Measurements from ENCODE around the gene DAPL1.
"Not testable (repeated sequence)": the region's sequence is repeated elsewhere in the genome, so short reads cannot be mapped to it uniquely, and the experiment has no call there.

The DAPL1 gene

GRCh38 chr2:158817588-158817987, 22.5 kb downstream of the DAPL1 start:
- DNase-seq (ENCODE audit: insufficient read length, low spot score): no peak
- FAIRE-seq: no peak

GRCh38 chr2:158818511-158818910, 23.4 kb downstream of the DAPL1 start:
- DNase-seq (ENCODE audit: insufficient read length, low spot score): no peak
- FAIRE-seq: no peak

GRCh38 chr2:158822193-158822592, 27.1 kb downstream of the DAPL1 start:
- no peak for FAIRE-seq
- no peak for DNase-seq (ENCODE audit: insufficient read length, low spot score)

- no peak for FAIRE-seq
Measured at GRCh38 chr2:158823486-158824237, 28.5 kb downstream of the DAPL1 start.

GRCh38 chr2:158825021-158825420, 29.9 kb downstream of the DAPL1 start:
- FAIRE-seq (no peak), DNase-seq (ENCODE audit: insufficient read length, low spot score) (no peak)

More at GRCh38 chr2:158823486-158824237, 28.5 kb downstream of the DAPL1 start:
- no peak for DNase-seq (ENCODE audit: insufficient read length, low spot score)

- no peak for FAIRE-seq
- no peak for DNase-seq (ENCODE audit: insufficient read length, low spot score)
Measured at GRCh38 chr2:158826965-158827364, 31.8 kb downstream of the DAPL1 start.

GRCh38 chr2:158828378-158829164, 33.5 kb downstream of the DAPL1 start:
- FAIRE-seq: no peak
- DNase-seq (ENCODE audit: insufficient read length, low spot score): no peak

GRCh38 chr2:158829167-158829566, 34.0 kb downstream of the DAPL1 start:
- no peak for DNase-seq (ENCODE audit: insufficient read length, low spot score)
- no peak for FAIRE-seq

- DNase-seq (ENCODE audit: insufficient read length, low spot score) (no peak), FAIRE-seq (no peak)
Measured at GRCh38 chr2:158830201-158830600, 35.1 kb downstream of the DAPL1 start.

GRCh38 chr2:158835431-158835830, 40.3 kb downstream of the DAPL1 start:
- no peak for DNase-seq (ENCODE audit: insufficient read length, low spot score)
- no peak for FAIRE-seq

GRCh38 chr2:158837645-158838044, 42.5 kb downstream of the DAPL1 start:
- FAIRE-seq (no peak), DNase-seq (ENCODE audit: insufficient read length, low spot score) (no peak)

GRCh38 chr2:158841850-158842249, 46.7 kb downstream of the DAPL1 start:
- DNase-seq (ENCODE audit: insufficient read length, low spot score) (no peak), FAIRE-seq (no peak)

GRCh38 chr2:158845444-158845843, 50.3 kb downstream of the DAPL1 start:
- FAIRE-seq: no peak
- no peak for DNase-seq (ENCODE audit: insufficient read length, low spot score)

GRCh38 chr2:158845859-158846258, 50.7 kb downstream of the DAPL1 start:
- FAIRE-seq (no peak), DNase-seq (ENCODE audit: insufficient read length, low spot score) (no peak)

- not testable (repeated sequence) for FAIRE-seq; DNase-seq (ENCODE audit: insufficient read length, low spot score)
Measured at GRCh38 chr2:158847526-158847925, 52.4 kb downstream of the DAPL1 start.

- not testable (repeated sequence) for DNase-seq (ENCODE audit: insufficient read length, low spot score); FAIRE-seq
Measured at GRCh38 chr2:158848031-158848970, 53.2 kb downstream of the DAPL1 start.

- FAIRE-seq; DNase-seq (ENCODE audit: insufficient read length, low spot score): not testable (repeated sequence)
Measured at GRCh38 chr2:158860179-158860578, 65.1 kb downstream of the DAPL1 start.

GRCh38 chr2:158861626-158862025, 66.5 kb downstream of the DAPL1 start:
- FAIRE-seq; DNase-seq (ENCODE audit: insufficient read length, low spot score): not testable (repeated sequence)

GRCh38 chr2:158865469-158865868, 70.4 kb downstream of the DAPL1 start:
- not testable (repeated sequence) for DNase-seq (ENCODE audit: insufficient read length, low spot score); FAIRE-seq

Data from GM19239 (cell line).